Activated T-helper 1 cell treated with anti-CD3 and anti-CD28 coated beads, Interleukin-12 subunit alpha, Interleukin-12 subunit beta, Interleukin-2, Interleukin-4 antibody, amounts not matched to agents 30 ng/mL and 10 ng/mL and 1 ng/mL, durations not matched to agents 14 hours and 24 hours and 36 hours (primary cell): Measurements from ENCODE around the gene AKNA. TPM values are rescaled to one million over a fixed set of nuclear protein-coding genes. Genes with fewer than 3 reads are reported as not detected.

ENCODE experiments used
- DNase-seq: peaks from one replicate; pipeline ENCODE4 v3.0.0; 2021; ENCODE audit warnings: low spot score
- H3K27ac Mint-ChIP-seq: one replicate; pipeline ENCODE4 v1.8.0; 2021; ENCODE audit warnings: mild to moderate bottlenecking, mixed read lengths
- H3K27me3 Mint-ChIP-seq: one replicate; pipeline ENCODE4 v1.8.0; 2022; ENCODE audit warnings: mild to moderate bottlenecking, moderate library complexity, mixed read lengths; ENCODE audit not compliant: insufficient read depth
- H3K36me3 Mint-ChIP-seq: one replicate; pipeline ENCODE4 v1.8.0; 2021; ENCODE audit warnings: low read depth, mixed read lengths
- H3K4me1 Mint-ChIP-seq: one replicate; pipeline ENCODE4 v1.8.0; 2021; ENCODE audit warnings: low read depth, mixed read lengths
- H3K4me3 Mint-ChIP-seq: one replicate; pipeline ENCODE4 v1.8.0; 2021; ENCODE audit warnings: mild to moderate bottlenecking, moderate library complexity, mixed read lengths
- H3K9me3 Mint-ChIP-seq: one replicate; pipeline ENCODE4 v1.8.0; 2021; ENCODE audit warnings: mixed read lengths
- intact Hi-C: fragments of 100-400 bp; cut with micrococcal nuclease; formaldehyde crosslinking; loops from one replicate; pipeline ENCODE4 v1.15.1; 2024
- total RNA-seq: library from RNA; stranded (reverse); gene quantifications from 2 replicates; pipeline ENCODE4 v1.2.3, GENCODE V29; 2022

The AKNA gene
- total RNA-seq, 1 donor from 2014 or later: 178 TPM

- Mint-ChIP-seq H3K36me3 (no peaks in the 10 kb centered on the region), H3K4me3 (no peak overlapping the region), H3K4me1 (peaks cover under 1% of the 10 kb centered on the region), H3K27me3 (peaks cover 1% of the 10 kb centered on the region), H3K27ac (no peak overlapping the region), H3K9me3 (no peaks in the 10 kb centered on the region)
- intact Hi-C loops: no loop called here
- DNase-seq: no peak
Observed at GRCh38 chr9:114412048-114412683, 24.4 kb upstream of the AKNA start.

DNA sequence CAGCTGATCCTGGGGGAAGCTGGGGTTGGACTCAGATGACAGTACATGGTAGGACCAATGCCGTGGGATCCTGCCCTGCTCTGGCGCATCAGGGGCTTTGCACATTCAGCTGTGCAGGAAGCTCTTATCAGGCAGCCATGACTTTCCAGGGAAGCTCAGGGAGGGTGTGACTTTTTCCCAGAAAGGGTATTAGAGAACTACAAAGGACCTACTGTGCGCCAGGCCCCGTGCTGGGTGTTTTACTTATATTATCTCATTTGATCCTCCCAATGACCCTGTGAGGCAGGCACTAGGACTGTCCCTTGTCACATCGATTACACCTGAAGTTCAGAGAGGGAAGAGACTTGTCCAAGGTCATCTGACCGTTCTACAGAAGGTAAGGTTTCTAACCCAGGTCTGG lies 23.7 kb upstream of the AKNA start:
- intact Hi-C loops: no loop called here
- Mint-ChIP-seq H3K27ac (no peak overlapping the region), H3K9me3 (no peaks in the 10 kb centered on the region), H3K4me1 (no peaks in the 10 kb centered on the region), H3K36me3 (no peaks in the 10 kb centered on the region), H3K27me3 (peaks cover 1% of the 10 kb centered on the region), H3K4me3 (no peak overlapping the region)
- no peak for DNase-seq

DNA sequence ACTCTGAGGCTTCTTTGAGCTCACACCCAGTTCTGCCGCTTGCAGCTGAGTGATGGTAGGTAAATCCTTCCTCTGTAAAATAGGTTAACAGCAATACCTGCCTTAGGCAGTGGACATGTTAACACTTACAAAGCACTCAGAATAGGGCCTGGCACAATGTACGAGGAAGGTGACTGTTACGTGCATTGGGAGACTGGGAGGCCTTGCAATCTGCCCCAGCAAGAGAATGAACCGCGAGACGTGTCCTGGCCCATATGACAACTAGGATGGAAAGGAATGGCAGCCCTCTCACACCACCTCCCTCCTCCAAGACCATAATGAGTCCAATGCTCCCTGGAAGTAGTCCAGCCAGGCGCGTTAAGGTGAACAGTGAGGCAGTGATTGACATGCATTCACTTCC lies 23.1 kb upstream of the AKNA start:
- peaks cover 1% of the 10 kb centered on the region for H3K27me3 Mint-ChIP-seq
- H3K27ac Mint-ChIP-seq: no peak overlapping the region
- H3K4me1 Mint-ChIP-seq: no peaks in the 10 kb centered on the region
- H3K4me3 Mint-ChIP-seq: no peak overlapping the region
- H3K9me3 Mint-ChIP-seq: no peaks in the 10 kb centered on the region
- no peaks in the 10 kb centered on the region for H3K36me3 Mint-ChIP-seq
- no peak for DNase-seq
- intact Hi-C loops: no loop called here

DNA sequence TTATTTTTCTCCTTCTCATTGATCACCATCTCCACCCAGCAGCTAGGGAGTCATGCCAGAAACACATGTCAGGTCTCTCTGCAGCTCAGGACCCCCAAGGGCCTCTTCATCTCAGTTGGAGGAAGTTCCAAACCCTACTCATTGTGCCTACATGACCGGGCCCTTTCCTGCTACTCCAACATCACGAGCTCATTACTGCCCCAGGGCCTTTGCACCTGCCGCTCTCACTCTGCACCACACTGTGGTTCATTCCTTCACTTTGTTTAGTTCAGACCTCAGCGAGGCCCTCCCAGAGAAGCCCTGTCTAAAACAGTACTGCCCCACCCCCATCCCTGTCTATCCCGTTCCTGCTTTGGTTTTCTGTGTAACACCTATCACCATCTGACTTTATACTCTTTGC lies 22.1 kb upstream of the AKNA start:
- Mint-ChIP-seq H3K4me1 (peaks cover 6% of the 10 kb centered on the region), H3K27ac (no peak overlapping the region), H3K27me3 (peaks cover 1% of the 10 kb centered on the region), H3K4me3 (no peak overlapping the region), H3K9me3 (no peaks in the 10 kb centered on the region), H3K36me3 (no peaks in the 10 kb centered on the region)
- intact Hi-C loops: no loop called here
- DNase-seq: no peak

- intact Hi-C loops: no loop called here
- no peaks in the 10 kb centered on the region for H3K36me3 Mint-ChIP-seq
- H3K27ac Mint-ChIP-seq: no peak overlapping the region
- H3K27me3 Mint-ChIP-seq: peaks cover 1% of the 10 kb centered on the region
- H3K4me3 Mint-ChIP-seq: no peak overlapping the region
- peaks cover 6% of the 10 kb centered on the region for H3K4me1 Mint-ChIP-seq
- no peaks in the 10 kb centered on the region for H3K9me3 Mint-ChIP-seq
- DNase-seq: no peak
Observed at GRCh38 chr9:114409103-114409780, 21.5 kb upstream of the AKNA start.

DNA sequence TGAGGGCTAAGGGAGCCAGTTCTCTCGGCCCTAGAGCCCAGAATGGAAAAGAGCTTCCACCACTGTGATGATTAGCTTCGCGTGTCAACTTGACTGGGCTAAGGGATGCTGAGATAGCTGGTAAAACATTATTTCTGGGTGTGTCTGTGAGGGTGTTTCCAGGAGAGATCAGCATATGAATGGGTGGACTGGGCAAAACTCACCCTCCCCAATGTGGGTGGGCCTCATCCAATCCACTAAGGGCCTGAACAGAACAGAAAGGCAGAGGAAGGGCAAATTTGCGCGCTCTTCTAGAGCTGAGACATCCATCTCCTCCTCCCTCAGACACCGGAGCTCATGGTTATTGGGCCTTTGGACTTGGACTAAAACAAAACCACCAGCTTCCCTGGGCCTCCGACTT lies 20.9 kb upstream of the AKNA start:
- Mint-ChIP-seq H3K4me1 (peaks cover 6% of the 10 kb centered on the region), H3K27me3 (peaks cover 1% of the 10 kb centered on the region), H3K36me3 (no peaks in the 10 kb centered on the region), H3K4me3 (no peak overlapping the region), H3K27ac (no peak overlapping the region), H3K9me3 (no peaks in the 10 kb centered on the region)
- intact Hi-C loops: no loop called here
- no peak for DNase-seq

DNA sequence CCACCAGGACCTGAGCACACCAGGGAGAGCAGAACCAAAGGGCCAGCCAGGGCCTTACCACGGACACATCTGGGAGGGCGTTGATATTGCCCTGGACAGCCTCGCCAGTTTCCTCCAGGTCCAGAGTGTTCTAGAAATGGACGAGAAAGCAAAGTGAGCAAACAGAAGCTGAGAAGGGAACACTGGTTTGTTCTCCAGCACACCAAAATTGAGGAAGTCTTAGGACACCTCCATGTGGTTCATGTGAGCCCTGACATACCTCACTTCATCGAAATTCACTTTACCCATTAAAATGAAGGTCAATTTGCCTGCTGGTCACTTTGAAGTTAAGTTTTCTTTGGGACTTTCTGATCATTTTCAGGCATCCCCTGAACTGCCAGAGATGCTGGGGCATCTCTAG lies 20.1 kb upstream of the AKNA start:
- Mint-ChIP-seq H3K9me3 (no peaks in the 10 kb centered on the region), H3K27ac (no peak overlapping the region), H3K4me3 (no peak overlapping the region), H3K4me1 (peaks cover 6% of the 10 kb centered on the region), H3K27me3 (no peaks in the 10 kb centered on the region), H3K36me3 (no peaks in the 10 kb centered on the region)
- intact Hi-C loops: no loop called here
- DNase-seq: no peak

- Mint-ChIP-seq H3K27ac (no peak overlapping the region), H3K9me3 (no peaks in the 10 kb centered on the region), H3K4me1 (peaks cover 6% of the 10 kb centered on the region), H3K27me3 (no peaks in the 10 kb centered on the region), H3K4me3 (no peak overlapping the region), H3K36me3 (no peaks in the 10 kb centered on the region)
- DNase-seq: no peak
- intact Hi-C loops: no loop called here
Observed at GRCh38 chr9:114406441-114406840, 18.7 kb upstream of the AKNA start.

- no peaks in the 10 kb centered on the region for H3K36me3 Mint-ChIP-seq
- H3K4me3 Mint-ChIP-seq: no peak overlapping the region
- peak; percentile 71 for DNase-seq
- H3K9me3 Mint-ChIP-seq: no peaks in the 10 kb centered on the region
- H3K4me1 Mint-ChIP-seq: peaks cover 6% of the 10 kb centered on the region
- intact Hi-C loops: loop anchor here (1.0 to 2.0 kb wide), 6 partner anchors 82 to 1119 kb away; partner anchors contain the start of gene ATP6V1G1
- H3K27ac Mint-ChIP-seq: no peak overlapping the region
- H3K27me3 Mint-ChIP-seq: peaks cover 3% of the 10 kb centered on the region
Observed at GRCh38 chr9:114405294-114406034, 17.7 kb upstream of the AKNA start.

- H3K27me3 Mint-ChIP-seq: peaks cover 3% of the 10 kb centered on the region
- H3K27ac Mint-ChIP-seq: no peak overlapping the region
- H3K36me3 Mint-ChIP-seq: no peaks in the 10 kb centered on the region
- H3K4me3 Mint-ChIP-seq: no peak overlapping the region
- no peaks in the 10 kb centered on the region for H3K9me3 Mint-ChIP-seq
- no peak for DNase-seq
- H3K4me1 Mint-ChIP-seq: peaks cover 6% of the 10 kb centered on the region
- intact Hi-C loops: loop anchor here (2.0 kb wide), 1 partner anchor 1120 kb away; no protein-coding TSS in a partner anchor
Observed at GRCh38 chr9:114404531-114404930, 16.7 kb upstream of the AKNA start.

GRCh38 chr9:114403153-114403756 lies 15.5 kb upstream of the AKNA start:
- no peak overlapping the region for H3K27ac Mint-ChIP-seq
- no peaks in the 10 kb centered on the region for H3K36me3 Mint-ChIP-seq
- intact Hi-C loops: no loop called here
- DNase-seq: no peak
- peaks cover 6% of the 10 kb centered on the region for H3K4me1 Mint-ChIP-seq
- no peak overlapping the region for H3K4me3 Mint-ChIP-seq
- H3K9me3 Mint-ChIP-seq: no peaks in the 10 kb centered on the region
- H3K27me3 Mint-ChIP-seq: peaks cover 3% of the 10 kb centered on the region

- H3K4me3 Mint-ChIP-seq: no peak overlapping the region
- DNase-seq: no peak
- peaks cover 22% of the 10 kb centered on the region for H3K4me1 Mint-ChIP-seq
- H3K27ac Mint-ChIP-seq: no peak overlapping the region
- H3K9me3 Mint-ChIP-seq: no peaks in the 10 kb centered on the region
- peaks cover 4% of the 10 kb centered on the region for H3K36me3 Mint-ChIP-seq
- intact Hi-C loops: no loop called here
- peaks cover 3% of the 10 kb centered on the region for H3K27me3 Mint-ChIP-seq
Observed at GRCh38 chr9:114401344-114401743, 13.6 kb upstream of the AKNA start.

- Mint-ChIP-seq H3K4me3 (no peak overlapping the region), H3K27ac (no peak overlapping the region), H3K4me1 (peaks cover 27% of the 10 kb centered on the region), H3K9me3 (no peaks in the 10 kb centered on the region), H3K36me3 (peaks cover 7% of the 10 kb centered on the region), H3K27me3 (peaks cover 3% of the 10 kb centered on the region)
- intact Hi-C loops: no loop called here
- DNase-seq: no peak
Observed at GRCh38 chr9:114400772-114401171, 13.0 kb upstream of the AKNA start.
